ENCODE results near the gene CHRNB2.

GRCh38 chr1:154553056-154554030 lies 14.2 kb upstream of the CHRNB2 start:
- TF ChIP-seq CTCF (IDR thresholded peaks at IDR 0.05; ENCODE audit: extremely low read depth in 1 of 2, insufficient read depth in 1 of 2, low read depth in 1 of 2, low read length in 2 of 2) = no peak
- TF ChIP-seq GATA2 (IDR thresholded peaks at IDR 0.05; ENCODE audit: insufficient read depth, insufficient read length, low read depth, low read length) = no peak
- no peak for TF ChIP-seq POLR2A (IDR thresholded peaks at IDR 0.05; ENCODE audit: low read depth, low read length)
